GM19043 (cell line): ENCODE results near the gene SNX14.
"Not testable (repeated sequence)": the region's sequence is repeated elsewhere in the genome, so short reads cannot be mapped to it uniquely, and the experiment has no call there.

Experiments used
- ATAC-seq: cut with Tn5 transposase; IDR thresholded peaks from one replicate; pipeline ENCODE4 v1.9.1; 2021; ENCODE audit warnings: low read depth; ENCODE audit not compliant: unreplicated experiment

The SNX14 gene

DNA sequence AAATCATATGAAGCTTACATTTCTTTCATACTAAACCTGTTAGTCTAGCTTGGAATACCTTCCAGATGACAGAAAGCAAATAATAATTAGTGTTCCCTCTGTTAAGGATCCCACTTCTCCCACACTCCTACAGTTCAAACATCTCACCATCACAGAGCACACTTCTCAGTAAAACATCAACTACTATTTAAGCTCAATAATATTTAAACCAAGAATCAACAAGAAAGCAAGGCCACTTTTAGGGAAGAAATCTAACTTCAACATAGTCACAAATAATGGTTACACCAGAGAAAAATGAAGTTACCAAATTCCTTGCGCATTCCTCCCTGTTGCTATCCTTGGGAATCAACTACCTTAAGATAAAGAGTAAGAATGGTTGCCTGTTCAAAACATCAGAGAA lies 1.6 kb downstream of the SNX14 start:
- ATAC-seq, result no peak

DNA sequence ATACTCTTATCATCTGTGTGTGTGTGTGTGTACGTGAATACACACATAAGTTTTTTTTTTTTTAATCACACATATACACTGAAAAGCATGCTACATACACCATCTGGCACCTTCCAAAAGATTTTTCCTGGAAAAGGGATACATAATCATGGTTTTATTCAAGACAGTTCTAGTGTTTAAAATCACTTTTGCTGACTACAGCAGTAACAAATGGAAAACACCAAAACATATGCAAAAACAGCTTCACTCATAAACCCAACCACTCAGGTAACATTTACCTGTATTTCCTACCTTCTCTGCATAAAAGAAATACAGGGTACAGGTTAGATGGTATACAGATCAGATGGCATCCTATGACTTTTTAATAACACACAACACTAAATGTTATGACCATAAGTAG lies 2.5 kb downstream of the SNX14 start:
- ATAC-seq, result no peak

- no peak for ATAC-seq
Measured at GRCh38 chr6:85585741-85586140, 7.9 kb downstream of the SNX14 start.

- ATAC-seq, result not testable (repeated sequence)
Measured at GRCh38 chr6:85582832-85583231, 10.8 kb downstream of the SNX14 start.

- ATAC-seq, result no peak
Measured at GRCh38 chr6:85581572-85581971, 12.1 kb downstream of the SNX14 start.

DNA sequence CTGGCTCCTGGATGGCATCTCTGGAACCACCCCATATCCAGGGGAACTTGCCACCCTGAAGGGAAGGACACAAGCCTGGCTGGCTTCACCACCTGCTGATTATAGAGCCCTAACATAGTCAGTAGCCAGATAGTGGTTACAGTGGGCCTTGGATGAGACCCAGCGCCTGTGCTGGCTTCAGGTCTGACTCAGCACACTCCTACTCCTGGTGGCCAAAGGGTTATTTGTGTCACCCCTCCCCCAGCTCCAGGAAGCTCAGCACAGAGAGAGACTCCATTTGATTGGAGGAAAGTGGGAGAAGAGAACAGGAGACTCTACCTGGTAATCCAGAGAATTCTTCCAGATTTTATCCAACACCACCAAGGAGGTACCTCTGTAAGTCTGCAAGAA lies 12.8 kb downstream of the SNX14 start:
- peak; percentile 63 for ATAC-seq

DNA sequence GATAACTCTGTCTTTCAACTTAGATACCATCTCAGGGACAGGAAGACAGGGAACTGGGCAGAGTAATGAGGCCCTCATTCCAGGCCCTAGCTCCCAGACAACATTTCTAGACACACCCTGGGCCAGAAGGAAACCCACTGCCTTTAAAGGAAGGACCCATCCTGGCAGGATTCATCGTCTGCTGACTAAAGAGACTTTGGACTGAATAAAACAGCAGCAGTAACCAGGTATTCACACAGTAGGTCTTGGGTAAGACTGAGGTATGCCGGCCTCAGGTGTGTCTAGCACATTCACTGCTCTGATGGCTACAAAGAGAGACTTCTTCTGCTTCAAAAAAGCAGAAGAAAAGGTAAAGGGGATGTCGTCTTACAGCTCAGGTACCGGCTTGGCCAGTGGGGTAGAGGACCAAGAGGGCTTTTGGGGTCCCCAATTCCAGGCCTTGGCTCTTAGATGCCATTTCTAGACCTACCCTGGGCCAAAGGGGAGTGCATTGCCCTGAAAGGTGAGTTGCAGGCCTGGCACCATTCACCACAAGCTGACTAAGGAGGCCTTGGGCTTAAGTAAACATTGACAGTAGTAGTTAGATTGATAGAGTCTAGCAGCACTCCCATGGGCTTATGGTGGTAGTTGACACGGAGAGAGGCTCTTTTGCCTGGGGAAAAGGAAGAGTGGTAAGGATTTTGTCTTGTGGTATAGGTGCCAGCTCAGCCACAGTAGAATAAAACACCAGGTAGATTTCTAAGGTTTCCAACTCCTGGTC lies 13.4 kb downstream of the SNX14 start:
- ATAC-seq, result no peak

DNA sequence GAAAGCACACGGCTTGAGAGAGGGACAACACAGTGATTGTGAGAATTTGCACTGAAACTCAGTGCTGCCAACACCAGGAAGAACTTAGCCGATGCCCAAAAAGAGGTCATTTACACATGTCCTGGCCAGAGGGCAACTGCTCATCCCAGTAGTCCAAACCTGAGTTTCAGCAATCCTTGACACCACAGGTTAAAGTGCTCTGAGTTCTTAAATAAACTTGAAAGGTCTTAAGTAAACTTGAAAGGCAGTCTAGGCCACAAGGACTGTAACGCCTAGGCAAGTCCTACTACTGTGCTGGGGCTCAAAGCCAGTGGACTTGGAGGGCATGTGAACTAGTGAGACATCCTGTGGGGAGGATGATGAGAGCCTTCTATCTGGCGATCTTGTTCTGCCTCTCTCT lies 14.1 kb downstream of the SNX14 start:
- no peak for ATAC-seq

DNA sequence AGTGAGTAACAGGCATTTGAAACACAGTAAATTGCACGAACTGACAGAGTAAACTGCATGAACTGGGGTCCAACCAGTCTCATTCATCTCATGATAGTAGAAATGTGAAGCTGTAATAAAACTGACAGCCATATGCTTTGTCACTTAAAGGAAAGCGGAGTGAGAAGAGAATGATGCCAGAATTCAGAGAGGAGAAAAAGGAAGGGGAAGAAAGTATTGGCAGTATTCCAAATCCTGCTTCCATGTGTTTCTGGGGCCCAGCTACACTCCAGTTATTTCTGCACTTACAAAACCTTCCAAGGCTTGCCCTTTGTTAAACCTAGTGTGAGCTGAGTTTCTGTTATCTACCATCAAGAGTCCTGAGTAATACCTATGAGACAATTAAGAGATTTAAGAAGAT lies 17.2 kb downstream of the SNX14 start:
- ATAC-seq, result no peak

- no peak for ATAC-seq
Measured at GRCh38 chr6:85574932-85575598, 18.6 kb downstream of the SNX14 start.

DNA sequence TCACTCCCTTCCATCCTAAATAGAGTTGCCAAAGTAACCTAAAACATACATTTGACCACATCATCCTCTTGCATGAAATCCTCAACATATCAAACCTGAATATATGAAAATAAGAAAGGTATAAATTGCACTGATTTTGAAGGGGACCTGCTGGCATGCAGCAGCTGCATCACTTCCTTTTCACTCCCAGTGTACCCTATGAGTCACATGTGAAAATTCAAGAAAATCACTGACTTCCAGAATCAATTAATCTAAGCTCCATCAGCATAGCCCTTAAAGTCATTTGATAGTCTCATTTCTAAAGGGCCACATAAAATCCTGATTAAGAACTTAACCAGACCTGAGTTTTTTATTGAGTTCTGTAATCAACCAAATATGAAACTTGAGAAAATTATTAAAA lies 24.3 kb downstream of the SNX14 start:
- no peak for ATAC-seq

DNA sequence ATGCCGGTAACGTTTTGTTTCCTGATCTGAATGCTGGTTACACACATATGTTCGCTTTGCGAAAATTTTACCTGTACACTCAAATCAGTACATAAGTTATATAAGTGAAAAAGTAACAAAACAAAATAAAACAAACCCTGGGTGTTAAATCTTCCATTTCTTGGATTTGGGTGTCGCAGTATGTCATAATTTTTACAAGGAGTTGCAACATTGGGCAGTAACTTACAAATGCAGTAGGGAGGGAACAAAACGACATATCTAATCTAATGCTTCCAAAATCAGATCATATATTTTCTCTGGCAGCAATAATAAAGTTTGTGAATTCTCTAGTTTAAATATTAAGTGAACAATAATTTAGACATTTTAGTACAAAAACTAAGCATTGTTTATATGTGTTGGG lies 25.2 kb downstream of the SNX14 start:
- no peak for ATAC-seq

DNA sequence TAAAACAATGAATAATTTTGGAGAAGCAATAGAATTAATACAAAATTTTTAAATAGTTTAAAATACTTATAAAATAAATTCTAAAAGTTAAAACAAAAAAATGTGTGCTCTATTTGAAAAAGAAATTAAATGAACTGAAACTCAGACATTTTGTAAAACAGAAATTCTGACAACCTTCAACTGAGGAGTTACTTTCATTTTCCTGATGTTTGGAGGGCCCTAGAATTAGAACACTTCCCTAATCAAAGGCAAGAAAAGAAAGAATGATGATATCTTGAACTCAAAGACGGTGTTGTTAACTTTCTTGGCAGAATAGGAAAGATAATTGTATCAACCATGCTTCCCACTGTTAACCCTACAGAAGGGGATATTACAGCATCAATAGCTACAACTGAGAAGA lies 27.9 kb downstream of the SNX14 start:
- no peak for ATAC-seq

DNA sequence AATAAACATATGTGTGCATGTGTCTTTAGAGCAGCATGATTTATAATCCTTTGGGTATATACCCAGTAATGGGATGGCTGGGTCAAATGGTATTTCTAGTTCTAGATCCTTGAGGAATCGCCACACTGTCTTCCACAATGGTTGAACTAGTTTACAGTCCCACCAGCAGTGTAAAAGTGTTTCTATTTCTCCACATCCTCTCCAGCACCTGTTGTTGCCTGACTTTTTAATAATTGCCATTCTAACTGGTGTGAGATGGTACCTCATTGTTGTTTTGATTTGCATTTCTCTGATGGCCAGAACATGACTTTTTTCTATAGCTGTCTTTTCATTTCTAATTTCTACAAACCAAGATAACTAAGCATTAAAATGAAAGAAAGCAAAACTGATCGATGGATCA lies 29.4 kb downstream of the SNX14 start:
- not testable (repeated sequence) for ATAC-seq

DNA sequence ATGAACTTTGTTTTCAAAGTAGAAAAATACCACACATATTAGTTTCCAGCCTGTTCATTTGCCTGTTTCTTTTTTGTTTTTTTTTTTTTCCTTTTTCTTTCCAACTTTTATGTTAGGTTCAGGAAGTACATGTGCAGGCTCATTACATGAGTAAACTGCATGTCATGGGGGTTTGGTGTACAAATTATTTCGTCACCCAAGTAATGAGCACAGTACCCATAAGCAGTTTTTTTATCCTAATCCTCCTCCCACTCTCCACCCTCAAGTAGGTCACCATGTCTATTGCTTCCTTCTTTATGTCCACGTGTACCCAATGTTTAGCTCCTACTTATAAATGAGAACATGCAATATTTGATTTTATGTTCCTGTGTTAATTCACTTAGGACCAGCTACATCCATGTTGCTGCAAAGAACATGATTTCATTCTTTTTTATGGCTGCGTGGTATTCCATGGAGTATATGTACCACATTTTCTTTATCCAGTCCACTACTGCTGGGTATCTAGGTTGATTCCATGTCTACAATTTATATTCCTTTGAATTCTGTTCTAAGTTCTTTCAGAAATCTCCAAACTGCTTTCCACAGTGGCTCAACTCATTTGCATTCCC lies 31.8 kb downstream of the SNX14 start:
- ATAC-seq, result no peak

GRCh38 chr6:85556992-85557668 lies 36.5 kb downstream of the SNX14 start:
- ATAC-seq, result no peak

GRCh38 chr6:85552652-85553051 lies 41.0 kb downstream of the SNX14 start:
- ATAC-seq, result no peak

GRCh38 chr6:85551264-85551663 lies 42.4 kb downstream of the SNX14 start:
- ATAC-seq, result no peak

GRCh38 chr6:85547719-85548118 lies 45.9 kb downstream of the SNX14 start:
- ATAC-seq, result no peak

DNA sequence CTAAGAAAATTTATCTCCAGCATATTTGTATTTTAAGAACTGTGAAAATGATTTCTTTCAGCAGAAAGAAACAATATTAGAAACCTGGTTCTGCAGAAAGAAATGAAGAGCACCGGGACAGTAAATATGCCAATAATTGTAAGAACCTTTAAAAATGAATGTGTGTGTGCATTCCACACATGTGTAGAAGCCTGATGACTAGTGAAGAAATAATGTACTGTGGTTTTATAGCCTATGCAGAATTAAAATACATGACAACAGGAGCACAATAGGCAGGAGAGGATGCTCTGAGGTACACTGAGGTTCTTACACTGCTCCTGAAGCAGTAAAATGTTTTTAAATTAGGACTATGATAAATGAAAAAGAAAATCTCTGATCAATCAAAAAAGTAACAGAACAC lies 48.9 kb downstream of the SNX14 start:
- no peak for ATAC-seq

DNA sequence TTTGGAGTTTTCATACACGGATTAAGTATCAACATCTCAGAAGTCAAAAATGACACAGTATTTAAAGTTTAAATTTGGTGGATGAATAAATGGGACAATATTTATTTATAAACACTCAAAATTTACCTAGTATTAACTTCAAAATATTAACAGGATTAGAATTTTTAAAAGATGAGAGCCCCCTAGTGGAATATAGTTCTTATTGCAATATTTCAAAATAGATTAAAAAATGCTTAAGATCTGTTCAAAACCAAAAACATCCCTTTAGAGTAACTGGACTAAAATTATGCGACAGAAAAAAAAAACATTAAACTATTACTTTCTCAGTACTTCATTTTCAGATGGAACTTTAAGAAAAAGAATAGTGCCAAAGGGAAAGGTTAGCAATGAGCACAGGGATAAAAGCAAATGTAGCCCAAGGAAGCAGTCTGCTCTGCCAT lies 56.6 kb downstream of the SNX14 start:
- no peak for ATAC-seq
